Measurements from ENCODE around the gene LRRIQ4.
A peak's percentile ranks its signal among the peaks of the same experiment; 100 is the strongest.

The LRRIQ4 gene

GRCh38 chr3:169863458-169863899 is 50.8 kb downstream of the LRRIQ4 start:
- DNase-seq: peak in 3 of 4 experiments; percentile 9 to 37 (median 27)

- DNase-seq: no peak
Measured at GRCh38 chr3:169864270-169864669, 51.6 kb downstream of the LRRIQ4 start.

GRCh38 chr3:169865176-169865767 is 52.6 kb downstream of the LRRIQ4 start:
- peak in 2 of 4 experiments; percentile 3 to 15 for DNase-seq

- no peak for DNase-seq
Measured at GRCh38 chr3:169867584-169868210, 55.0 kb downstream of the LRRIQ4 start.

- DNase-seq: no peak
Measured at GRCh38 chr3:169868369-169868768, 55.7 kb downstream of the LRRIQ4 start.

- no peak for DNase-seq
Measured at GRCh38 chr3:169869484-169870220, 57.0 kb downstream of the LRRIQ4 start, which contains the start of gene LRRC31. Gene LRRC31 (minus strand): TSS chr3:169869935. CDS start chr3:169869807, 128 bp downstream.

- no peak for DNase-seq
Measured at GRCh38 chr3:169871129-169871886, 58.6 kb downstream of the LRRIQ4 start.

GRCh38 chr3:169879013-169879557 is 66.4 kb downstream of the LRRIQ4 start:
- no peak for DNase-seq

GRCh38 chr3:169879845-169880575 is 67.3 kb downstream of the LRRIQ4 start:
- DNase-seq: no peak

GRCh38 chr3:169880576-169881250 is 68.0 kb downstream of the LRRIQ4 start:
- no peak for DNase-seq

GRCh38 chr3:169886671-169887070 is 74.0 kb downstream of the LRRIQ4 start:
- DNase-seq: no peak

Data from activated naive CD4-positive, alpha-beta T cell (primary cell).